HG03039 (cell line): ENCODE measurements around the gene PSIP1.
"Not testable (repeated sequence)": the region's sequence is repeated elsewhere in the genome, so short reads cannot be mapped to it uniquely, and the experiment has no call there.

Experiments used
- ATAC-seq: cut with Tn5 transposase; IDR thresholded peaks from one replicate; pipeline ENCODE4 v1.9.1; 2021; ENCODE audit warnings: mild to moderate bottlenecking, moderate library complexity; ENCODE audit not compliant: unreplicated experiment

Gene PSIP1

GRCh38 chr9:15510789-15511575 lies at the start of gene PSIP1:
PSIP1 (minus strand) TSS chr9:15510970; CDS start chr9:15510188, 782 bp downstream.
- ATAC-seq = peak; percentile 76

- ATAC-seq = peak; percentile 12
Measured at GRCh38 chr9:15553528-15553898, 42.7 kb upstream of the PSIP1 start.

GRCh38 chr9:15552636-15553527 lies 42.1 kb upstream of the PSIP1 start, which contains the start of gene CCDC171:
CCDC171 (plus strand) TSS chr9:15553043; CDS start chr9:15564089, 11,046 bp downstream.
- ATAC-seq = peak; percentile 75

GRCh38 chr9:15549611-15550010 lies 38.8 kb upstream of the PSIP1 start:
- no peak for ATAC-seq

GRCh38 chr9:15543047-15543813 lies 32.5 kb upstream of the PSIP1 start:
- no peak for ATAC-seq

GRCh38 chr9:15542624-15543023 lies 31.9 kb upstream of the PSIP1 start:
- no peak for ATAC-seq

- ATAC-seq = no peak
Measured at GRCh38 chr9:15541872-15542271, 31.1 kb upstream of the PSIP1 start.

GRCh38 chr9:15531380-15531779 lies 20.6 kb upstream of the PSIP1 start:
- peak; percentile 39 for ATAC-seq

- peak; percentile 79 for ATAC-seq
Measured at GRCh38 chr9:15529566-15530324, 19.0 kb upstream of the PSIP1 start.

- not testable (repeated sequence) for ATAC-seq
Measured at GRCh38 chr9:15527035-15527434, 16.3 kb upstream of the PSIP1 start.

GRCh38 chr9:15525958-15526357 lies 15.2 kb upstream of the PSIP1 start:
- no peak for ATAC-seq

GRCh38 chr9:15524845-15525455 lies 14.2 kb upstream of the PSIP1 start:
- no peak for ATAC-seq

- ATAC-seq = no peak
Measured at GRCh38 chr9:15522130-15522755, 11.5 kb upstream of the PSIP1 start.

GRCh38 chr9:15521254-15521653 lies 10.5 kb upstream of the PSIP1 start:
- no peak for ATAC-seq

GRCh38 chr9:15519831-15520230 lies 9.1 kb upstream of the PSIP1 start:
- ATAC-seq = no peak

GRCh38 chr9:15513335-15513734 lies 2.6 kb upstream of the PSIP1 start:
- no peak for ATAC-seq

- ATAC-seq = no peak
Measured at GRCh38 chr9:15512889-15513288, 2.1 kb upstream of the PSIP1 start.

- no peak for ATAC-seq
Measured at GRCh38 chr9:15512204-15512603, 1.4 kb upstream of the PSIP1 start.
